CD4-positive, alpha-beta memory T cell (primary cell): ENCODE measurements around the gene HPD. TPM values are rescaled to one million over a fixed set of nuclear protein-coding genes. Genes with fewer than 3 reads are reported as not detected.
"Not testable (repeated sequence)": the region's sequence is repeated elsewhere in the genome, so short reads cannot be mapped to it uniquely, and the experiment has no call there.

Source experiments
- CTCF ChIA-PET: fragments of 350-600 bp; sonication (Branson Sonifier 250); formaldehyde crosslinking; loops from one replicate; lab custom pipeline; 2021; ENCODE audit warnings: inconsistent platforms; ENCODE audit not compliant: partially characterized antibody; lab: Charles Lee
- POLR2A ChIA-PET: fragments of 350-600 bp; sonication (Branson Sonifier 250); formaldehyde crosslinking; loops from one replicate; lab custom pipeline; 2021; ENCODE audit not compliant: partially characterized antibody; lab: Charles Lee
- DNase-seq, 5 donors: peaks; one replicate each; pipeline versions ENCODE4 v3.0.0 to v3.0.0-alpha.2; 2020 to 2022; ENCODE audit warnings: mixed read lengths in 1 of 5
- H3K27ac ChIP-seq: one replicate; pipeline ENCODE4 v1.7.0; 2013; ENCODE audit warnings: low read depth, low read length
- H3K27me3 ChIP-seq: 2 replicates; pipeline ENCODE4 v1.7.0; 2013; ENCODE audit warnings: mild to moderate bottlenecking, low read length, moderate library complexity; ENCODE audit not compliant: insufficient read depth
- H3K36me3 ChIP-seq: 2 replicates; pipeline ENCODE4 v1.7.0; 2013; ENCODE audit warnings: mild to moderate bottlenecking, low read length, moderate library complexity; ENCODE audit not compliant: insufficient read depth
- H3K4me1 ChIP-seq: 2 replicates; pipeline ENCODE4 v1.7.0; 2013; ENCODE audit warnings: mild to moderate bottlenecking, low read length, moderate library complexity; ENCODE audit not compliant: insufficient read depth
- H3K4me3 ChIP-seq, 2 donors: one replicate each; pipeline ENCODE4 v1.7.0; 2013; ENCODE audit warnings: low read length in 2 of 2, mild to moderate bottlenecking in 1 of 2
- H3K9me3 ChIP-seq, 2 donors: one replicate each; pipeline ENCODE4 v1.7.0; 2013; ENCODE audit warnings: low read length in 2 of 2, control low read depth in 1 of 2; ENCODE audit not compliant: control insufficient read depth in 1 of 2
- H3K27ac Mint-ChIP-seq, 7 donors: one replicate each; pipeline ENCODE4 v1.8.0; 2020 to 2021; ENCODE audit warnings: mixed read lengths in 7 of 7, mild to moderate bottlenecking in 6 of 7, inconsistent platforms in 3 of 7, moderate library complexity in 3 of 7
- H3K27me3 Mint-ChIP-seq, 2 donors: one replicate each; pipeline ENCODE4 v1.8.0; 2020 to 2021; ENCODE audit warnings: mixed read lengths in 2 of 2
- H3K36me3 Mint-ChIP-seq, 2 donors: one replicate each; pipeline ENCODE4 v1.8.0; 2020 to 2021; ENCODE audit warnings: mixed read lengths in 2 of 2, inconsistent platforms in 1 of 2, mild to moderate bottlenecking in 1 of 2
- H3K4me1 Mint-ChIP-seq, 4 donors: one replicate each; pipeline ENCODE4 v1.8.0; 2020 to 2021; ENCODE audit warnings: mixed read lengths in 4 of 4, mild to moderate bottlenecking in 1 of 4
- H3K4me3 Mint-ChIP-seq, 8 donors: one replicate each; pipeline ENCODE4 v1.8.0; 2020 to 2021; ENCODE audit warnings: mixed read lengths in 8 of 8, mild to moderate bottlenecking in 7 of 8, moderate library complexity in 6 of 8, inconsistent platforms in 3 of 8
- H3K9me3 Mint-ChIP-seq, 8 donors: one replicate each; pipeline ENCODE4 v1.8.0; 2020 to 2021; ENCODE audit warnings: mixed read lengths in 8 of 8, mild to moderate bottlenecking in 5 of 8, inconsistent platforms in 3 of 8, moderate library complexity in 1 of 8
- intact Hi-C: fragments of 100-400 bp; cut with micrococcal nuclease; formaldehyde crosslinking; loops from one replicate; pipeline ENCODE4 v1.15.1; 2023
- polyA plus RNA-seq, 2 donors: library from polyadenylated mRNA; unstranded; fragments of 300-500 nt; fragmentation: Illumina TruSeq; gene quantifications; one replicate each; pipeline ENCODE4 v1.2.3, GENCODE V29; 2021
- total RNA-seq, 2 experiments: library from RNA; stranded (reverse); gene quantifications; one replicate each; pipeline ENCODE4 v1.2.3, GENCODE V29; 2021

The HPD gene
- total and polyA plus RNA-seq, 4 experiments from 2014 or later, result not detected

DNA sequence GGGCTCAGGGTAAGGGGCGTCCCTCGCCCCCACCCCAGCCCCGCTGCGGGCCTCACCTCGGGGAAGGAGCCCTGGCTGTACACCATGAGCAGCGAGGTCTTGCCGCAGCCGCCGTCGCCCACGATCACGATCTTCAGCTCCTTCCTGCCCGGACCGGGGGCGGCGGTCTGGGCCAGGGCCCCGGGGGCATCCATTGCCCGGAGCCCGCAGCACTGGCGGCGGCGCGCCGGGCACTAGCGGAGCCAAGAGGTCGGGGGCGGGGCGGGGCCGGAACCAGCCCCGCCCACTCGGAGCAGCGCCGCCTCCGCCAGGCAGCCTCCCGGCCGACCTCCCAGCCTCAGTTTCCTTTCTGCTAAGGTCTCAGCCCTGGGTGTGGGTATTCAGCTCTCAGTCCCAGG, 65.2 kb downstream of the HPD start, which contains the start of gene RHOF:
Gene RHOF (minus strand): TSS at position 249 of the 398 bp plus-strand sequence. CDS start 55 bp downstream, at position 194.
- Mint-ChIP-seq H3K9me3 (no peaks in the 10 kb centered on the region), H3K4me3 (peak within 1 kb of the TSS; percentile 87 to 99 (median 95)), H3K27me3 (no peaks in the 10 kb centered on the region), H3K4me1 (peaks cover 31 to 72% (median 53%) of the 10 kb centered on the region in 4 donors), H3K36me3 (peaks cover 8 to 46% of the 10 kb centered on the region in 2 donors), H3K27ac (peak within 1 kb of the TSS; percentile 98 to 100 (median 99))
- ChIA-PET CTCF (interaction anchor here (0.9 to 15.1 kb wide), 21 partner anchors 14 to 397 kb away, joined by 3 to 918 read pairs (median 9); partner anchors contain the start of genes CFAP251, PSMD9, SETD1B and TMEM120B), POLR2A (interaction anchor here (0.9 to 44.6 kb wide), 20 partner anchors 3 to 280 kb away, joined by 3 to 2727 read pairs (median 9); partner anchors contain the start of genes CFAP251, PSMD9, RHOF and SETD1B)
- H3K4me3 ChIP-seq, result peak within 1 kb of the TSS; percentile 67 to 99
- H3K27me3 ChIP-seq, result no peaks in the 10 kb centered on the region
- peaks cover 64% of the 10 kb centered on the region for H3K4me1 ChIP-seq
- intact Hi-C loops, result loop anchor here (5.0 kb wide), 3 partner anchors 81 to 216 kb away; partner anchors contain the start of genes ORAI1 and TMEM120B
- peaks cover 18% of the 10 kb centered on the region for H3K36me3 ChIP-seq
- H3K27ac ChIP-seq, result peak within 1 kb of the TSS; percentile 97
- H3K9me3 ChIP-seq, result no peaks in the 10 kb centered on the region
- no peak for DNase-seq

DNA sequence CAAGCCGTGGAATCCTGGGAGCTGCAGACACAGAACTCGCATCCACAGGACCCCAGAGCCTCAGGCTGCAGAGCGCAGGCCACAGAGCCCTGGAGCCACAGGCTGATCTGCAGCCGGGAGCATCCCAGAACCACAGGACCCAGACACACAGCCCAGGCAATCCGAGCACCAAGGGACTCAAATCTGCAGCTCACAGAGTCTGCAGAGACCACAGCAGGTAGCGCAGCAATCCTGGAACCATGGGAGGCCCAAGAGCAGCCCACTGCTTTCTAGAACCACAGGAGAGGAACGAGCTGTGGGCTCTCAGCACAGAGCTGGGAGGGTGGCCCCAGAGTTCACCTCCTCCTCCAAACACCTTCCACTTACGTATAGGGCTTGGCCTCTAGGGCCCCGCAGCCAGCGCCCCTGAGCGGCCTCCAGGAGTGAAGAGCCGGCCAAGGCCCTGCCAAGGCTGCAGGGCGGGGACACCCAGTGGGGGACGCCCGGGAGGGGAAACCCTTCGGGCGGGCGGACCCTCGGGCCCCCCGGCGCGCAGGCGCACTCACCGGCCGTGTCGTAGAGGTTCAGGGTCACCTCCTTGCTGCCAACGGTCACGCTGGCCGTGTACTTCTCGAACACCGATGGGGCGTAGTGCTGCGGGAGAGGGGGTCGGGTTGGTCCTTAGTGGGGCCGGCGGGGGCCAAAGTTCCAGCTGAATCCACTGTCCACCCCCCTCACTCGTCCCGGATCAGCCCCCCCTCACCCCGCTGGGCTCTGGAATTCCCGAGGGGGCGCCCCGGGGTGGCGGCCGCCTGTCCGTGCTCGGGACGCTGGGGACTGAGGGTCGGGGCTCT, 65.8 kb downstream of the HPD start:
- H3K9me3 Mint-ChIP-seq, result no peaks in the 10 kb centered on the region

DNA sequence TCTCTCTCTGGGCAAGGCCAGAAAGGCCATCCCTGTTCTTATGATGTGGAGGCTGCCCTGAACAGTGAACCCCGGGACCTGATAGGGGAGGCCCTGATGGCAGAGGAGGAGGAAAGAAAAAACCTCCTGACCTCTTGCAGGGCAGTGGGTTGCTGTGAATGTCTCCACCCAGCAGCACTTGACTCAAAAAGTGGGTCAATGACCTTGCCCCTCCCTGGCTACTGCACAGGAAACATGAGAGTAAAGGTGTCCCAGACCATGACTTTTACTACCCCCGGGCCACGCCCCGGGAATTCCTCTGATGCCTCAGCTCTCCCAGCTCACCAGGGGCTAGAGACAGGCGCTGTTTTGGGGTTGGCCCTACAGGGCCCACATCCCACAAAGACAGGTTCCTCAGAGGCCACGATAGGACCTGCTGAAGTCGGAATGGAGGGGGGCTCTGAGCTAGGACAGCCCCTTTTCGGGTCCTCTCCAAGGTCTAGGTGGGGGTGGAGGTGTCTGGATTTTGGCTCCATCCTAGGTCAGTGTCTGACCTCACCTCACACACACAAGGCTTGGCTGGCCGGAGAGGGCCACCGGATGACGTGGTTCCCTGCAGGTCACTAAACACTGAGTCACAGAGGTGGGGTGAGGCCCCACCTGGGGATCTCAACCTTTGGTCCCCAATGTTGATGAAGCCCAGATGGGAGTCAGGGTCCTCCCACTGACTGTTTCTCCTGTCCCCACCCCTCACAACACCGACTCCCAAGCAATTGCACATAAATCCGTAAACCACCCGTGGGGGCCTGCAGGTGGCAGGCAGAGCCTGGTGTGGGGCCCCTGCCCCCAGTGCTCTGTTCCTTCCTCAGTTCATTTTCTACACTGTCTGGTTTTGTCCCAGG, 66.7 kb downstream of the HPD start:
- ChIA-PET CTCF (interaction anchor here (0.9 to 15.1 kb wide), 9 partner anchors 12 to 165 kb away, joined by 3 to 918 read pairs (median 5); partner anchors contain the start of genes PSMD9, SETD1B and TMEM120B), POLR2A (interaction anchor here (0.6 to 44.6 kb wide), 11 partner anchors 1 to 213 kb away, joined by 3 to 2727 read pairs (median 9); partner anchors contain the start of genes PSMD9, RHOF, SETD1B and TMEM120B)
- Histone ChIP-seq H3K4me1 (peaks cover 65% of the 10 kb centered on the region), H3K4me3 (peak overlapping the region; percentile 67 to 99), H3K27me3 (no peaks in the 10 kb centered on the region), H3K36me3 (peaks cover 7% of the 10 kb centered on the region), H3K9me3 (no peaks in the 10 kb centered on the region), H3K27ac (peak overlapping the region; percentile 97)
- Mint-ChIP-seq H3K4me3 (peak overlapping the region; percentile 87 to 99 (median 95)), H3K4me1 (peaks cover 41 to 77% (median 54%) of the 10 kb centered on the region in 4 donors), H3K27ac (peak overlapping the region; percentile 98 to 100 (median 99)), H3K9me3 (no peaks in the 10 kb centered on the region), H3K36me3 (peaks cover 5 to 47% of the 10 kb centered on the region in 2 donors), H3K27me3 (no peaks in the 10 kb centered on the region)
- DNase-seq, result peak in 1 of 5 donors; percentile 81
- intact Hi-C loops, result loop anchor here (1.0 to 5.0 kb wide), 4 partner anchors 8 to 215 kb away; partner anchors contain the start of genes ORAI1 and TMEM120B

More for the DNA sequence above, 65.8 kb downstream of the HPD start:
- peak overlapping the region; percentile 98 to 100 (median 99) for H3K27ac Mint-ChIP-seq
- Histone ChIP-seq H3K4me1 (peaks cover 64% of the 10 kb centered on the region), H3K27me3 (no peaks in the 10 kb centered on the region), H3K9me3 (no peaks in the 10 kb centered on the region), H3K27ac (peak overlapping the region; percentile 97), H3K4me3 (peak overlapping the region; percentile 67 to 99), H3K36me3 (peaks cover 12% of the 10 kb centered on the region)
- peaks cover 33 to 73% (median 52%) of the 10 kb centered on the region in 4 donors for H3K4me1 Mint-ChIP-seq
- CTCF ChIA-PET, result interaction anchor here (0.9 to 15.1 kb wide), 14 partner anchors 13 to 392 kb away, joined by 3 to 918 read pairs (median 22); partner anchors contain the start of genes PSMD9, SETD1B and TMEM120B
- peak overlapping the region; percentile 87 to 99 (median 95) for H3K4me3 Mint-ChIP-seq
- H3K36me3 Mint-ChIP-seq, result peaks cover 6 to 45% of the 10 kb centered on the region in 2 donors
- intact Hi-C loops, result loop anchor here (1.0 to 5.0 kb wide), 4 partner anchors 9 to 216 kb away; partner anchors contain the start of genes ORAI1 and TMEM120B
- H3K27me3 Mint-ChIP-seq, result no peaks in the 10 kb centered on the region
- POLR2A ChIA-PET, result interaction anchor here (1.0 to 44.6 kb wide), 16 partner anchors 2 to 214 kb away, joined by 3 to 2727 read pairs (median 9); partner anchors contain the start of genes PSMD9, RHOF, SETD1B and TMEM120B
- peak; percentile 57 to 79 (median 64) for DNase-seq

DNA sequence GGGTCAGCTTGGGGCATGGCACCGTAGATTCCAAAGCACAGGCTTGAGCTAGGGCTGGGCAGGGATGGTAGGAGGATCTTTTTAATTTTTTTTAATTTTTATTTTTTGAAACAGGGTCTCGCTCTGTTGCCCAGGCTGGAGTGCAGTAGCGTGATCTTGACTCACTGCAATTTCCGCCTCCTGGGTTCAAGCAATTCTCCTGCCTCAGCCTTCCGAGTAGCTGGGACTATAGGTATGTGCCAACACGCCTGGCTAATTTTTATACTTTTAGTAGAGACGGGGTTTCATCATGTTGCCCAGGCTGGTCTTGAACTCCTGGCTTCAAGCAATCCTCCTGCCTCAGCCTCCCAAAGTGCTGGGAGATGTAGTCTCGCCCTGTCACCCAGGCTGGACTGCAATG, 67.9 kb downstream of the HPD start:
- H3K27ac Mint-ChIP-seq, result peak overlapping the region; percentile 98 to 100 (median 99)
- Histone ChIP-seq H3K27ac (peak overlapping the region; percentile 97), H3K4me3 (peak overlapping the region; percentile 62 to 66), H3K4me1 (peaks cover 77% of the 10 kb centered on the region)
- ChIA-PET POLR2A (interaction anchor here (0.6 to 44.6 kb wide), 7 partner anchors 0 to 163 kb away, joined by 3 to 2727 read pairs (median 5); partner anchors contain the start of genes PSMD9, RHOF and SETD1B), CTCF (interaction anchor here (0.6 to 15.1 kb wide), 7 partner anchors 11 to 122 kb away, joined by 3 to 918 read pairs (median 4); partner anchors contain the start of genes PSMD9 and SETD1B)
- not testable (repeated sequence) for H3K27me3 Mint-ChIP-seq, H3K9me3 ChIP-seq, H3K9me3 Mint-ChIP-seq, DNase-seq, H3K36me3 ChIP-seq, H3K27me3 ChIP-seq
- H3K36me3 Mint-ChIP-seq, result peaks cover 11 to 55% of the 10 kb centered on the region in 2 donors
- H3K4me3 Mint-ChIP-seq, result peak overlapping the region; percentile 87 to 99 (median 95)
- H3K4me1 Mint-ChIP-seq, result peaks cover 48 to 88% (median 64%) of the 10 kb centered on the region in 4 donors
- intact Hi-C loops, result loop anchor here (1.0 to 5.0 kb wide), 4 partner anchors 78 to 213 kb away; partner anchors contain the start of genes ORAI1 and TMEM120B

DNA sequence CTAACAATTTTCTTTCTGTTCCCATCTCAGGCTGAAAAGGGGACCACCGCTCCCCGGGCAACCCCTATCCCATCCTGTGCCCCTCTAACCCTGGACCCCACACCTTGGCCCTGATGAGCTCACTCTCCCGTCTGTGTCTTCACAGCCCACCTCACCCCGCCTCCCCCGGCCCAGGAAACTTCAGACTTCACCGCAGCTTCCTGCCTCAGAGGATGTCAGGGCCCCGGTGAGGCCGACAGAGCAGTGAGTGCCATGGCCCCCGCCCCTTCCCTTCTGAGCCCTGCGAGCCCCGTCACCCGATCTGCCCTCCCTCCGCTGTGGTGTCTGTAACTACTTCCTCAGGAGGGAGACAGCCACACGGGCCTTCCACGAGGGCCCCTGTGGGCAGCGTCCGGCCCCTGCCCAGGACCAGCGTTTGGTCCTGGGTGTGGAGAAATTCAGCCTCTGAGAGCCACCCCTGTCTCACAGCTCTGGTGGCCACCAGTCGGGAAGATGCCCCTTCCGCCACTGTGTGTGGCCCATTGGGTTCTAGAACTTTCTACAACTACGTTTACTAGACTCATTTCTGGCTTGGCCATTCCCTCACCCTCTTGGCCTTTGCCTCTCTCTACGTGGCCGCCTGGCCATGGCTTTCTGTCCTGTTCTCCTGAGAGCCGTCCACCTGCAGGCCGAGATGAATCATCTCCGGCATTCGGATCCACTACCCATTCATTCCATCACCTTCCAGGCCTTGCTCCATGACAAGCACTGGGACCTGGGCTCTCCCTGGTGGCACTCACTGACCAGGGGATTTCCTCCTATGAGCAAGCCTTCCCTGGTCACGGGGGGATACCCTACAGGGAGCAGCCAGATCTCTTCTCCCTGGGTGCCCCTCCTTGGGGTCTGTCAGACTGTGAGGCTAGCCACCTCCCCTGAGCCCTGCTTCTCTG, 68.6 kb downstream of the HPD start:
- peaks cover 75% of the 10 kb centered on the region for H3K4me1 ChIP-seq
- no peaks in the 10 kb centered on the region for H3K36me3 ChIP-seq
- DNase-seq, result peak; percentile 93 to 99 (median 94)
- Mint-ChIP-seq H3K27me3 (no peaks in the 10 kb centered on the region), H3K27ac (peak overlapping the region; percentile 98 to 100 (median 99)), H3K36me3 (peaks cover 11 to 53% of the 10 kb centered on the region in 2 donors), H3K4me1 (peaks cover 46 to 86% (median 63%) of the 10 kb centered on the region in 4 donors), H3K4me3 (peak overlapping the region; percentile 85 to 99 (median 94)), H3K9me3 (no peaks in the 10 kb centered on the region)
- POLR2A ChIA-PET, result interaction anchor here (0.6 to 44.6 kb wide), 14 partner anchors 1 to 391 kb away, joined by 3 to 2727 read pairs (median 6); partner anchors contain the start of genes KDM2B, PSMD9, RHOF and SETD1B
- peak overlapping the region; percentile 68 to 75 for H3K4me3 ChIP-seq
- CTCF ChIA-PET, result interaction anchor here (0.6 to 15.1 kb wide), 10 partner anchors 10 to 231 kb away, joined by 3 to 918 read pairs (median 4); partner anchors contain the start of genes PSMD9 and SETD1B
- H3K27ac ChIP-seq, result peak overlapping the region; percentile 97
- no peaks in the 10 kb centered on the region for H3K9me3 ChIP-seq
- intact Hi-C loops, result loop anchor here (1.0 to 5.0 kb wide), 5 partner anchors 78 to 1498 kb away; partner anchors contain the start of genes ORAI1, RNU4-1, RNU4-2 and TMEM120B
- no peaks in the 10 kb centered on the region for H3K27me3 ChIP-seq
